GM21619 (cell line): ENCODE results near the gene CASKIN2.
A peak's percentile ranks its signal among the peaks of the same experiment; 100 is the strongest.
"Not testable (repeated sequence)": the region's sequence is repeated elsewhere in the genome, so short reads cannot be mapped to it uniquely, and the experiment has no call there.

Source experiments
- ATAC-seq: cut with Tn5 transposase; IDR thresholded peaks from one replicate; pipeline ENCODE4 v1.9.1; 2021; ENCODE audit not compliant: unreplicated experiment

Gene CASKIN2

DNA sequence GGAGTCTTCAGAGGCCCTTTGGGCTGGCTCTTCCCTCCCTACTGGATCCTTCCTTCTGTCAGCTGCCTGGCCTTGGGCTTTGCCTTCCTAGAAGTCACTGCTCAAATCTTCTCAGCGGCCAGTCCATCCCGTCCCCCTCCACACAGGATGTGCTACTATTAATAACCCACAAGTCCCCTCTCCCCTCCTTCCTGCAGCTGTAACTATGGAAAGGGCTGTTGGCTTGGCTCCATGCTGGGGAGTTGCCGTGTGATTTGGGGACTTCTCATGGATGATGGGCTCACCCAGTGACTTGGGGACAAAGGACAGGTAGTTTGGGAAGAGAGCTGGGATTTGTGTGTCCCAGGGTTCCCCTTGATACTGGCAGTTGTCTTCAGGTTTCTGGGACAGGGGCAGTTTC, 39.5 kb downstream of the CASKIN2 start:
- ATAC-seq = no peak

DNA sequence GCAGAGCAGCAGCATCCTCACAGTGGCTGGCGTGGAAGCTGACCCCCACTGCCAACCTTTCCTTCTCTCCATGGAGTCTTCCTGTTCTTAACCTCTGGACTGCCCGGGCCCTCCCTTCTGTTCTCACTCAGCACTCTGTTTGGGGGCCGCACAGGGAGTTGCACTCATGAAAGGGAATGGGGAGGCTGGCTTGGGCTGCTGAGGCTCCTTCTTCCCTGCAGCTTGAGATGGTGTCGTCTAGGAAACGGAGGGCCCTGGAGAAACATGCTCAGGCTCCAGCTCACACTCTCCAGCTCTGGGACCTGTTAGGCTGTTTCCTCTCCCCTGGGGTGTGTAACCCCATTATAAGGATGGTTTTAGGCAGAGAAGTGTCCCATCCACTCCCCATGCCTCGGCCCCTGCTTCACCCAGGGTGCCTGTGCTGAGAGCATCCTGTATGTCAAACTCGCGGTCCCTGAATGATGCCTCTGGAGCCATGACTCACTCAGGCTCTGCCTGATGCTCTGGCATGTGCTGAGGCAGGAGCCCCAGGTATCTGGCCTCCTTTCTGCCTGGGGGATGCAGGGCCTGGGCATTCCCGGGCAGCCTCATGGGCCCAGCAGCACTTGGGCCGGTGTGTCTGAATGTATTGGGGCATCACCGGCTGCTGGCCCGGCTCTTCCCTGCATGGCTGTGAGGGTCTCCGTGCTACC, 40.0 kb downstream of the CASKIN2 start:
- no peak for ATAC-seq

DNA sequence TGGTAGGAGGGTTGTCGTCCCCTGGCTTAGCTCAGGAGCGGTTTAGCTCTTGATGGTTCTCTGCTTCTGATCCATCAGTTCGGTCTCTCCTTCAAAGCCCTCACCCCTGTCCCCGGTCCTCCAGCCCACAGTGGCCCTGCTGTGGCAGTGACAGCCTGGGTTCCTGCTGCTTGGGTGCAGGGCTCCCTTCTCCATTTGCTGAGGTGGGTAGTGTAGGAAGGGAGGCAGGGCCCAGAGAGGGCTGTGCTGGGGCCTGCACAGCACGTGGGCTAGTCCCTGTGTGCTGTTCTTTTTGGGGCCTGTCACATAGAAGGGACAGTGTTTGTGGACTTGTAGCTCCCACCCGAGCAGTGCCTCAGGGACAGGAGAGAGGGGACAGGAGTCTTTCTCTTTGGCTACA, 40.6 kb downstream of the CASKIN2 start:
- no peak for ATAC-seq

DNA sequence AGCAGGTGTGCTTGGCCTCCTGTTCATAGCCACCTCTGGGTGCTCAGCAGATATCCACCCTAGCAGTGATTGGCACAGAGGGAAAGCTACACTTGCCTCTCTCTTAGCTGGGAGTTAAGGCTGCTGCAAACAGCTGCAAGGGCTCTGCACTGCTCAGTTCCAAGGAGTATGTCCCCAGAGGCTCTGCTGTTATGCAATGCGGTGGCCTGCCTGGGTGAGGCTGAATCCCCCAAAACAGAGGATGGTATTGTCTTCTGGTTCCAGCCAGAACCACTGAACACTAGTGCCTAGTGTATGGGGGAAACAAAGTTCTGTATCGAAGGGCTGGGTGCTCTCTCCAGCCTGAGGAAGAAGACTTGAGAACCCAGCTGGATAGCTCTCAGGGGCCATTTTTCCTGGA, 42.1 kb downstream of the CASKIN2 start:
- ATAC-seq = no peak

DNA sequence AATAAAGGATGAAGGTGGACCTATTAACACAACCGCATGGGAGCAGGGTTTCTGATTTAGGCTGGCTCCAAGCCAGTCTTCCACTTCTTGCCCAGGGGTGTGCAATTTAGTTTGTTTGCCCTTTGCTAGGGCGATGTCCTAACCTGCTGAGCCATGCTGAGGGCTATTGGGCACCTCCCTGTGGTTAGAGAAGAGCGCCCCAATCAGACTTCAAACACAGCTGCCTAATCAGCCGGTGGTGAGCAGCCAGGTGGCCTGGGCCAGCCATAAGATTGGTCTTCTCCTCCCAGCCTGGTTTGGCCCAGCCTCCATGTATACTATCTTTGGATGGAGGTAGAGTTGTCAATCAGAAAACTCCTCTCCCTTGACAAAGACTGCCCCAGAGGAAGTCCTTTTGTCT, 43.2 kb downstream of the CASKIN2 start:
- no peak for ATAC-seq

DNA sequence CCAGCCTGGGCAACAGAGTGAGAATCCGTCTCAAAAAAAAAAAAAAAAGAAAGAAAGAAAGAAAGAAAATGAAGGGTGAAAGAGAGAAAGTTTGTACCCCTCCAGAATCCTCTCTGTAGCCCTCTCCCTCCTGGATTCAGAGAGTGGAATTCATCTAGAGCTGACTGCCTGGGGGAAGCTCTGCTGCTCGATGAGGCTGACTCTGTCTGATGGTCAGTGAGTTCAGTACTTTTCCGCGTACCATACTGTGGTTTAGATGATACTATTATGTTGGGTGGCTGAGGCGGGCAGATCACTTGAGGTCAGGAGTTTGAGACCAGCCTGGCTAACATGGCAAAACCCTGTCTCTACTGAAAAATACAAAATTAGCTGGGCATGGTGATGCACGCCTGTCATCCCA, 44.1 kb downstream of the CASKIN2 start:
- ATAC-seq = no peak

DNA sequence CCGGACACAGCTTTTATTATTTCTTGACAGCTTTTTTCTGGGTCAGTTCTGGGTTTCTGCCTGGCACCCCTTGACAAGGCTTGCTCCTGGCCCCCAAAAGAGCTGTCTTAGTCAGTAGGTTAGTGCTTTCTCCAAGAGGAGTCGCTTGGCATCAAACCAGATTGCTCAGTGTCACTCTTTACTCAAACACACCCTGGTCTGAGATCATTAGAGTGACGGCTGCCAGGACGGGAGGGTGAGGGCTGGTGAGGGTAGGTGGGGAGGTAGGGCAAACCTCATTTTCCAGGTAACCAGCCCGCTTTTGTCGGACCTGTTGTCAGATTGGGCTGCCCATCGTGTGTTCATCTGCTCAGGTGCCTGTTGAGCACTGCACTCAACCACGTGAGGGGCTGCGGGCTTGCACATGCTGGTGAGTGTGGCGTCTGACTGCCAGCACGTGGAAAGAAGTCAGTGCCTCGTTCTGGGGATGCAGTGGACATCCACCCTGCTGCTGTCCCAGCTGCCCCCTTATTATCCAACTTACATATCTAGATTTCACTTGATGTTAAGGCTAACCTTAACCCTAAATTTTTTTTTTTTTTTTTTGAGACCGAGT, 46.5 kb downstream of the CASKIN2 start:
- no peak for ATAC-seq

DNA sequence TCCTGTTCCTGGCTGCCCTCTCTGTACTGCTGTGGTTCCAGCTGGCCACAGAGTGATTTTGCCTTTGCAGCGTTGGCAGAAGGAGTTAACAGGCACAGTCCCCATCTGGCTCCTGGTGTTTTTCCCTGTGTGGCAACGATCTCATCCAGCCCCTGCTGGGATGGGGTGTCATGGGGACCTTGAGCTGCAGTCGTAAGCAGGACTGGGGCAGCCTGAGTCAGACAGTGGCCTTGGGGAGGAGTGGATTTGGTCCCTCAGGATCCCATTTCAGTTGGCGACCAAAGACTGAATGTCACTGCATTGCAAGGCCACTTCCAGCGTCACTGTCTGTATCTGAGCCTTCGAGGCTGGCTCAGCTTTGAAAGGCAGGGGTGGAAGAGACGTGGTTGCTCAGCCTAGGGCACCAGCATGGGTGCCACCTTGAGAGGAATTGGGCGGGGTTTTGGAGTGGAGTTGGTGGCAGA, 47.0 kb downstream of the CASKIN2 start:
- no peak for ATAC-seq

DNA sequence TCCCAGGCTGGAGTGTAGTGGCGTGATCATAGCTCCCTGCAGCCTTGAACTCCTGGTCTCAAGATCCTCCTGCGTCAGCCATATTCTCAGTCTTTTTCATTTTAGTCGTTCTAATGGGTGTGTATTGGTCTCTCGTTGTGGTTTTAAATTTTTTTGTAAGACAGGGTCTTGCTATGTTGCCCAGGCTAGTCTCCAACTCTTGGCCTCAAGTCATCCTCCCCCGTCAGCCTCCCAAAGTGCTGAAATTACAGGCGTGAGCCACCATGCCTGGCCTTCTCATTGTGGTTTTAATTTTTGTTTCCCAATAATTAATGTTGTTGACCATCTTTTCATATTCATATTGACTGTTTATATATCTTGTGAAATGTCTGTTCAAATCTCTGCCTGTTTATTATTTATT, 50.3 kb downstream of the CASKIN2 start:
- no peak for ATAC-seq

DNA sequence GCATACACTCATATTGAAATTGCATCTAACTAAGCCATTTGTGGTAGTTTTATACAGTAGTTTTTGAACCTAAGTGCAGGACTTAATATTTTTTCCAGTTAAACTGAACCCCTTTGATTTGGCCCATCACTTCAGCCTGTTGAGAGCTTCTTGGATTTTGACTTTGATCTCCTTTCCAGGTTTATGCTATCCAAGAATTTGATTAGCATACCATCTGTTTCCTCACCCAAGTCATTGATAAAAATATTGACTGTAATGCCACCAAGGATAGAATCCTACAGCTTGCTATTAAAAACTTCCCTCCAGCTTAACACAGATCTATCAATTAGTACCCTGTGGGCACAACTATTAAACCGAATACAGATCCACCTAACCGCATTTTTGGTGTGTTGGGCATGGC, 51.7 kb downstream of the CASKIN2 start:
- no peak for ATAC-seq

DNA sequence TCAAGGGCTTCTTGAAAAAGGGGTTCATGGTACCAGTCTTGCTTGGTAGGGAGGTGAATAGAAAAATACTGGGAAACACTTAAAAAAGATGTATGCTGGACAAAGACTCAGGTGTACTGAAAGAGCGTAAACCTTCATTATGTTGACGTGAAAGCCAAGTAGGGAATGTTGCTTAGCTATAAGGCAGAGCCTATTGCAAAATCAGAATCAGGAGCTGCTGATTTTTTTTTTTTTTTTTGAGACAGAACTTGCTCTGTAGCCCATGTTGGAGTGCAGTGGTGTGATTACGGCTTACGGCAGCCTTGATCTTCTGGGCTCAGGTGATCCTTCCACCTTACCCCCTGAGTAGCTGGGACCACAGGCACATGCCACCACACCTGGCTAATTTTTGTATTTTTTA, 55.0 kb downstream of the CASKIN2 start:
- no peak for ATAC-seq

DNA sequence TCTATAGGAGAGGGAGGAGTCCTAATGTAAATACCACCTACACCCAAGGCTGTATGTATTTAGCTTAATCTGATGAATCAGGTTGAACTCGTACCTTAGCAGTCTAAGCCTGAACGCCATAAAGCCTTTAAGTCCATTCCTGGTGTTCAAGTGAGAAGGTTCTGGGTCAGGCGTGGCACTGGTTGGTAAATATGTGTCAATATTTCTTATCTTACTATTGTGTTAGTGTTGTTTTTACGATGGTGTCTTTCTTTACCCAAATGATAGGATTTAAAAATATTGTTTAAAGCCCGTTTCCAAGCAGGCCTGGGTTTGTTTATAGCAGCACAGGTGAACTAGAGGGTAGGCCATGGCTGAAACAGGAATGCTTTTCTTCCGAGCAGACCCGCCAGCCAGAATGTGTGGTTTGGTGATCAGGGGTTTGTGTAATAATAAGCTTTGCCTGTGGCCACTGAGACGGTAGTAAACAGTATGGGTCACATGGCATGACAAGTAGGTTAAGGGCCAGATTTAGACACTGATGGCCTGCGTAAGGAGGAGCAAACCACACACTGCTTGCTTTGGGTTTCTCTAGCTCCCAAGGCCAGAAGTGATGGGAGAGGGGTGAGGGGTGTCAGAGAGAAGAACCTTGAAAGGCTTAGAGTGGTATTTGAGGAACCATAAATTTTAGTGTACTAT, 55.6 kb downstream of the CASKIN2 start:
- no peak for ATAC-seq

DNA sequence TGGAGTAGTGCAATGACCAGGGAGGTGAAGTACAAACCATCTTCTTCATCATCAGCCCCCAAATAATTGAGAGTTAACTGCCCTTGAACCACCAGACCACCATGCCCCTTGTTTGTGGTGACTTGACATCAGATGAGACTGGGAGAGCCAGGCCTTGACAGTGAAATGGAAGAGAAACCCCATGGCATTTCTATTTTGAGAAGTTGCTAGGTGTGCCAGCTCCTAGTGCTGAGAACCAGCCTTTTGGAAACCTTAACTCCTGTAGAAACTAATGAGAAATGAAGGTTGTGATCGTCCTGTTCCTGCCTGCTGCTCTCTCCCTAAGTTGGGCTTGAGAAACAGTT, 56.1 kb downstream of the CASKIN2 start:
- no peak for ATAC-seq

DNA sequence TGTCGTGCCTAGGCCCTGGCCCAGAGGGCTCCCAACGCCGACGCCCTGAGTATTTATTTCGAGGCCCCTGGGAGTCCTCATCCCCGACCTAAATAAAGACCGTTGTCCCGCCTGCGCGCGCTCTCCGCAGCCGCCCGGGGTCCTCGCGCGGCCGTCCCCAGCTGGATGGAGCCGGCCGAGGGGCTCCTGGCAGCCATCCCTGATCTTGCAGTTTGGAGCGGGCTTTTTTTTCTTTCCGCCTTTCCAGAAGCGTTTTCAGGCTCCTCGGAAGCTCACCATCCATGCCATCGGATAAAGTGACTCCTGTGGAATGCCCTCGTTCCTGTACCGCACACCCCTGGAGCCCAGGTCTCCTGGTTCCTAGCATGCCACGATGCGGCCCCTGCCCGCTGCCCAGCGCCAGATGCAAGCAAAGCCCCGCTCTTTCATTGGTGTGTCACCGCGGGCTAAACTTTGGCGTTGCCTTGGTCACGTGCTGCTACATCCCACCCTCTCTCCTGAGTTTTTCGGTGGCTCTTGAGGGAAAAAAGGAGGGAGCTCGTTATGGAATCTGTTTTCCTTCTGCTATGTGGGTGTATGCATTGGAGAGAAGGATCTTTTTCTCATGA, 58.2 kb downstream of the CASKIN2 start:
- ATAC-seq = peak; percentile 13

DNA sequence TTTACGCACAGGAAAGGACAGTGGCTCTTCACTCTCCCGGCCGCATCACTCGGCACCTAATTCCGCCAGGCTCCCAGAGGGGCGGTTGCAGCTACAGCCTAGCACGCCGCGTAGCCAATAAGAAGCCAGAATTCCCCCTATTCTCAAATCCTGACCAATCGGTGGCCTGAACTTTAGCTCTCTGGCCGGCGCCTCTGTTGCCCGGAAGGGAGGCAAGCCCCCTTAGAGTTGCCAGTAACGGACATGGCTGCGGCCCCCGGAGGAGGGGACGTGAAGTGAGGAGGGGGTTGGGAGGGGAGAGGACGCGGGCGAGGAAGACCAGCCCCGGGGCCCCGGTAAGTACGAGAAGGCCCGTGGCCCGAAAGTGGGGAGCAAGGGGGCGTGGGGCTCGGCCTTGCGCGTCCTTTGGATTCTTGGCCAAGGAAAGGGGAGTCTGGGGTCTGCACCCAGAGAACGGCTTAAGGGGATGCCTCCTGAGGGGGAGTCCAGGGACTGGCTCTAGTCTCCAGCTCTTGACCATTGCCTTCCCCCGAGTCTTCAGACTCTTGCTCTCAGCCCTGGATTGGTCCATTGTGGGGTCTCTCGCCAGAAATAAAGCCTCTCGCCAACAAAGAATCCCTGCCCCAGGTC, 58.8 kb downstream of the CASKIN2 start, which contains the start of gene TMEM94:
Gene TMEM94 (plus strand): TSS at position 219 of the 630 bp plus-strand sequence. CDS start 15,271 bp downstream, outside the sequence.
- peak; percentile 93 for ATAC-seq

DNA sequence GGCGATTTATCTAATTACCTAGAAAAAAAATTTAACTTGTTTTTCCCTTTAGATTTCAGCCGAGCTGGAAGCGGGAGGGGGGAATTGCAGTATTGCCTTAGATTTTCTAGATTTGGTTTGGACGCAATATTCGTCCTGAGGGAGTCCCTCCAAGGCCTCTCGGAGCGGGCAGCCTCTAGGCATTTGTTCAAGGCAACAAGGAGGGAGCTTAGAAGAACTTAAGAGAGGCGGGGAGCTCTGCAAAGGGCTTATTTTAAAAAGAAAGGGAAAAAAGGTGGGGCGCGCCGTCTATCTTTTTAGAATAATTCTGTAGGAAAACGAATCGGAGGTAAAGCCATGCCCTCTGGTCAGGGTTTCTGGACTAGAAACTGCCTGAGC, 59.3 kb downstream of the CASKIN2 start:
- no peak for ATAC-seq

DNA sequence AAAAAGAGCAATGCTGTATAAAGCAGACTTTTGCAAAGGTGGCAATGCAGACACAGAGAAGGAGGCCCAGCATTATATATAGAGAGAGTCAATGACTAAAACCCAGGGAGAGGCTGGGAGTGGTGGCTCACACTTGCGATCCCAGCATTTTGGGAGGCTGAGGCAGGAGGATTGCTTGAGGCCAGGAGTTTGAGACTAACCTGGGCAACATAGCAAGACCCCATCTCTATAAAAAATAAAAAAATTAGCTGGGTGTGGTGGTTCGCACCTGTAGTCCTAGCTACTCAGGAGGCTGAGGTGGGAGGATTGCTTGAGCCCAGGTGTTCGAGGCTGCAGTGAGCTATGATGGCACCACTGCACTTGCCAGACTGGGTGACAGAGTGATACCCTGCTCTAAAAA, 60.7 kb downstream of the CASKIN2 start:
- ATAC-seq = not testable (repeated sequence)

DNA sequence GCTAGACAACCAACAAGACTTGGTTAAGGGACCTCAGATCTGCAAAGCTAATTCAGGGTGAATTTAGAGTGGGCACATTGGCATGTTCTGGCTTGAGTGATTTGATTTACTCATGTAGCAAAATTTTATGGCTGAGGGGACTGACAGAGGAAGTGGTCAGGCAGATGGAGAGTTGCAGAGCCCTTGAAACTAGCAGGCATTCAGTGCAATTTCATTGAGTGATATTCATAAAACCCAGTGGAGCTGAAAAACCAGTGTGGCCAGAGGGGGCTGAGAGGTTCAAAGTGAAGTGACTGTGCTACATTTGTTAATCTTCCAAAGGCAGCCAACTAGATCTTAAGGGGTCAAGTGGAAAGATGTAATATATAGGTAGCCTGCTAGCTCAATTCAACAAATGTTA, 61.1 kb downstream of the CASKIN2 start:
- ATAC-seq = no peak

DNA sequence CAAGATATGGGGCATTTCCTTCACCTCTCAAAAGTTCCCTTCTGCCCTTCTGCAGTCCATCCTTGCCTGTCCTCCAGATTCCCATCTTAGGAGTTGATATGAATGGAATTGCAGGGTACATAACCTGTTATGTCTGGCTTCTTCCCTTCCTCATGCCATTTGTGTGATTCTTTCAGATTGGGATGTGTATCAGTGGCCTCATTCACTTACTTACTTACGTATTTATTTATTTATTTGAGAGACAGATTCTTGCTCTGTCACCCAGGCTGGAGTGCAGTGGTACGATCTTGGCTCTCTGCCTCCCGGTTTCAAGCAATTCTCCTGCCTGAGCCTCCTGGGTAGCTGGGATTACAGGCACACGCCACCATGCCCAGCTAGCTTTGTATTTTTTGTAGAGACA, 65.1 kb downstream of the CASKIN2 start:
- ATAC-seq = no peak
